ENCODE measurements around the gene XPNPEP3. TPM values are rescaled to one million over a fixed set of nuclear protein-coding genes. Genes with fewer than 3 reads are reported as not detected.

The XPNPEP3 gene
- polyA plus RNA-seq (2011; rRNA removed) (21.9 and 25.8 TPM in 2 replicates), polyA minus RNA-seq (2011; rRNA and poly(A)+ RNA removed) (27.0 and 34.6 TPM in 2 replicates)

- CTCF ChIA-PET, result interaction anchor here (1.5 to 1.8 kb wide), 3 partner anchors 10 to 174 kb away, joined by 4 to 10 read pairs (median 4); no protein-coding TSS in a partner anchor
- H3K27me3 ChIP-seq (ENCODE audit: control insufficient read depth, insufficient read depth, low read length), result no peaks in the 10 kb centered on the region
- POLR2A ChIA-PET, result interaction anchor here (0.6 kb wide), 1 partner anchor 253 kb away, joined by 4 read pairs; no protein-coding TSS in a partner anchor
- no peaks in the 10 kb centered on the region for H3K36me3 ChIP-seq (ENCODE audit: control insufficient read depth, insufficient read depth, low read length)
- 0 out of 2 replicates have a peak, but pooled peaks have one; percentile 20 for TF ChIP-seq CTCF (IDR thresholded peaks at IDR 0.05; ENCODE audit: insufficient read depth, low read depth, low read length)
- peak; percentile 81 for DNase-seq (ENCODE audit: low read depth)
- H3K4me3 ChIP-seq (ENCODE audit: low read depth, low read length), result peak within 1 kb of the TSS; percentile 99
These were observed at the start of gene XPNPEP3, which contains the start of gene ST13 for GRCh38 chr22:40856513-40857308. Gene XPNPEP3, plus strand, starts transcription at chr22:40857148. Its CDS starts 34 bp downstream, at chr22:40857182. Gene ST13, minus strand, starts transcription at chr22:40856639. Its CDS starts 99 bp downstream, at chr22:40856540.

GRCh38 chr22:40808018-40808841 lies 48.7 kb upstream of the XPNPEP3 start:
- ChIA-PET POLR2A (no interaction called here), CTCF (interaction anchor here (0.9 to 1.1 kb wide), 2 partner anchors 9 to 27 kb away, joined by 3 to 4 read pairs; no protein-coding TSS in a partner anchor)
- no peak for TF ChIP-seq CTCF (IDR thresholded peaks at IDR 0.05; ENCODE audit: insufficient read depth, low read depth, low read length)
- Histone ChIP-seq H3K4me3 (ENCODE audit: low read depth, low read length) (no peak overlapping the region), H3K27me3 (ENCODE audit: control insufficient read depth, insufficient read depth, low read length) (no peaks in the 10 kb centered on the region), H3K36me3 (ENCODE audit: control insufficient read depth, insufficient read depth, low read length) (no peaks in the 10 kb centered on the region)
- DNase-seq (ENCODE audit: low read depth), result no peak

- DNase-seq (ENCODE audit: low read depth), result no peak
- no peak for TF ChIP-seq CTCF (IDR thresholded peaks at IDR 0.05; ENCODE audit: insufficient read depth, low read depth, low read length)
- H3K4me3 ChIP-seq (ENCODE audit: low read depth, low read length), result no peak overlapping the region
- ChIA-PET CTCF (interaction anchor here (0.6 kb wide), 1 partner anchor 78 kb away, joined by 3 read pairs; no protein-coding TSS in a partner anchor), POLR2A (no interaction called here)
- H3K36me3 ChIP-seq (ENCODE audit: control insufficient read depth, insufficient read depth, low read length), result no peaks in the 10 kb centered on the region; the same call in 1 of the 2 replicates
- no peaks in the 10 kb centered on the region for H3K27me3 ChIP-seq (ENCODE audit: control insufficient read depth, insufficient read depth, low read length)
These were observed 43.0 kb upstream of the XPNPEP3 start for GRCh38 chr22:40813912-40814315.

- POLR2A ChIA-PET, result no interaction called here
- CTCF ChIA-PET, result no interaction called here
- no peak for TF ChIP-seq CTCF (IDR thresholded peaks at IDR 0.05; ENCODE audit: insufficient read depth, low read depth, low read length)
- H3K27me3 ChIP-seq (ENCODE audit: control insufficient read depth, insufficient read depth, low read length), result no peaks in the 10 kb centered on the region
- no peaks in the 10 kb centered on the region; the same call in 1 of the 2 replicates for H3K36me3 ChIP-seq (ENCODE audit: control insufficient read depth, insufficient read depth, low read length)
- DNase-seq (ENCODE audit: low read depth), result no peak
- no peak overlapping the region; the same call in 1 of the 2 replicates for H3K4me3 ChIP-seq (ENCODE audit: low read depth, low read length)
These were observed 39.2 kb upstream of the XPNPEP3 start for GRCh38 chr22:40817737-40818136.

All from BJ (cell line).